HT-29 (cell line): ENCODE results near the gene WDTC1. TPM values are rescaled to one million over a fixed set of nuclear protein-coding genes. Genes with fewer than 3 reads are reported as not detected.
A peak's percentile ranks its signal among the peaks of the same experiment; 100 is the strongest.

ENCODE experiments used
- DNase-seq: peaks from one replicate; pipeline ENCODE4 v3.0.0-alpha.2; 2015; ENCODE audit warnings: low spot score
- total RNA-seq: library from RNA; depleted of rRNA; stranded (reverse); fragments of >200 nt; shearing (Covaris generic); gene quantifications from 2 replicates; pipeline ENCODE4 v1.2.3, GENCODE V29; 2014

The WDTC1 gene
- total RNA-seq, 1 experiment from 2014 or later, result 24.3 TPM

DNA sequence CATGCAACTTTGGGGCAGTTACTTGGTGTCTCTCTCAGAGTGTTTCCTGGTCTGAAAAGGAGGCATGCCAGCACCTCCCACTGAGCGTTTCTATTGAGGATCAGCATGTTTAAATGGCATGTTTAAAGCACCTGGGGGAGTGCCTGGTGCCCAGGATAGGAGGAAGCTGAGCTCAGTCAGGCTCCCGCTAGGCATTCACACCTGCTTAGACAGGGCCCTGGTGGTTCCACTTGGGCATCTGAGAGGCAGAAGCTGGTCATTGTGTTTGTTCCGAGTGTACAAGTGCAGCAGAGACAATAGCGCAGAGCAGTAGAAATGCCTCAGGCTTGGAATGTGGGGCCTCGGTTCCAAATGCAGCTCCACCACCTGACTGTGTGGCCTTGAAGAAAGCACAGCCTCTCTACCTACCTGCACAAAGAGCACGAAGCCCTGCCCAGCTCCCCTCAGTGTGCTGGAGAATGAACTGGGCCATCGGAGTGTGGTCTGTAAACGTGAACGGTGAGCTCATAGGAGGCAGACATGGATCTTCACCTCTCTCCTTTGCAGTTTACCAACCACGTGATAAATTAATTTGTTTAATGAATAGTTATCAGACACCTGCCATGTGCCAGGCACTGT, 67.3 kb downstream of the WDTC1 start:
- DNase-seq, result no peak

DNA sequence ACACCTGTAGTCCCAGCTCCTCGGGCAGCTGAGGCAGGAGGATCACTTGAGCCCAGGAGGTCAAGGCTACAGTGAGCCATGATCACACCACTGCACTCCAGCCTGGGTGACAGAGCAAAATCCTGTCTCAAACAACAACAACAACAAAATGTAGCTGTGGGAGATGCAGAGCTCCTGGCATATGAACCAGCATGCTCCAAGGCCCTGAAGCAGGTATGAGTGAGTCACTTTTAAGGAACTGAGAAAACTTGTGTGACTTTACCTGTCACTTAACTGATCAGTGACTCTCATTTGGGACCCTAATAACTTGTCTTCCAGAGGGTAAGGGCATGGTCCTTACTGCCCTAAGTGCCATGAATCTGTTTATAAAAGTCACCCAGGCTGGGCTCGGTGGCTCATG, 68.2 kb downstream of the WDTC1 start:
- no peak for DNase-seq

DNA sequence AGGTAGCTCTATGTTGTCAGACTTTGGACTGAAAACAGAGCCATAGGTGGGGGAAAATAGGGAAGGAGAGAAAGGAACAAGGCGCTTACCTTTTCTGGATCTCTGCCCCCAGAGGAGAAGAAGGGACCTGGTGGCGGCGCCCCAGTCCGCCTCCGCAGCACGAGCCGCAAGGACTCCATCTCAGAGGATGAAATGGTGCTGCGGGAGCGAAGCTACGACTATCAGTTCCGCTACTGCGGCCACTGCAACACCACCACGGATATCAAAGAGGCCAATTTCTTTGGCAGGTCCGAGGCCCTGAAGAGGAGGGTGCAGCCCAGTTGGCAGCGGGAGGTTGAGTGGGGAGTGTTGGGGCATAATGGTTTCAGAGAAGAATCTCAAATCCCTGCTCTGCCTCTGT, 69.1 kb downstream of the WDTC1 start:
- DNase-seq, result no peak

GRCh38 chr1:27306071-27306470, 71.6 kb downstream of the WDTC1 start:
- DNase-seq, result no peak

GRCh38 chr1:27306892-27307761, 72.7 kb downstream of the WDTC1 start:
- peak; percentile 93 for DNase-seq

DNA sequence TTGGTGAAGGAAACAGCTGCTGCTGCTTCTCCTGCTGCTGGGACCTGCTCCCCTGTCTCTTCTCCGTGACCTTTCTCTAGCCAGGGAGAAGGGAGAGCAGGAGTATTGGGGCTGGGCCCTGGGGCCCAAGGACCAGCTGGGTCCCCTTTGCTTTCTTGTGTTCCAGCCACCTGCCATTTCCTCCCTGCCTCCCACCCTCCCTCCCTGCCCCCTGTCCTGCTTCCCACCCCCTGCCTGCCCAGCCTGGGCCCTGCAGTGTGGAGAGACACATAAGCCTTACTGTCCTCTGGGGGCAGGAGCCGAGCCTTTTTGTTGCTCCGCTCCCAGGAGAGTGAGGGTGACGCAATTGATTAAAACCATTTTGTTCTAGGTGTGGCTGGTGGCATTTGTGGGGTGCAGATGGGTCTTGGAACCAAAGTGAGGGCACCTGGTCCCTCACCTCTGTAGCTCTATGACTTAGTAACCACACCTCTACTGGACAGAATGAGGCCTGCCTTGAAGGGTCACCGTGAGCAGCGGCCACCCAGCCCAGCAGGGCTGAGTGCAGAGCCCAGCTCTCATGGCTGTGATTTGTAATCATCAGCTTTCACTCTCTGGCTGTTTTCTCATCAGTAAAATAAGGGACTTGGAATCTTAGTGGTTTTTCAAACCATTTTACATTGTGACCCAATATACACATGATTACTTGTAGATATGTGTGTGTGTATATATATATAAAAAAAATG, 73.6 kb downstream of the WDTC1 start:
- no peak for DNase-seq

DNA sequence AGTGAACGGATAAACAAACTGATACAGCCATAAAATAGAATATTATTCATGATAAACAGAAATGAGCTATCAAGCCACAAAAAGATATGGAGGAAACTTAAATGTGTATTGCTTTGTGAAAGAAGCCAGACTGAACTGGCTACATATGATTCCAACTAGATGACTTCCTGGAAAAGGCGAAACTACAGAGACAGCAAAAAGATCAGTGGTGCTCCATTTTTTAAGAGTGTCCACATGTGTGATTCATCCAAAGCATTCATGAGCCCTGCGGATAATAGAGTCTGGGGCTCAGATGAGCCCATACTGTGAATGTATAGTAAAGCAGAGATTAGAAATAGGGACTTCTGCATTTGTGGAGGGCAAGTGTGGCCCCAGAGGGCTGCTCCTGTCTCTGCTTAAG, 79.7 kb downstream of the WDTC1 start:
- no peak for DNase-seq

DNA sequence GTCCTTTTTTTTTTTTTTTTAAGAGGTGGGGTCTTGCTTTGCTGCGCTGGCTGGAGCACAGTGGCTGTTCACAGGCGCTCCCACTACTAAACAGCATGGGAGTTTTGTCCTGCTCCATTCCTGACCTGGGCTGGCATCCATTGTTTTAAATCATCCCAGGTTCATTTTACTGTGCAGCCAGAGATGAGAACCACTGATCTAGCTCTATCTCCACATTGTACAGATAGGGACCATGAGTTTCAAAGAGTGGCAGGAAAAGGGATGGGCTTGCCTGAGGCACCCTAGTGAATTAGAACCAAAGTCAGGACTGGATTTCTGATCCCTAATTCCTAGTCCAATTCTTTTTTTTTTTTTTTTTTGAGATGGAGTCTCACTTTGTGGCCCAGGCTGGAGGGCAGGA, 80.3 kb downstream of the WDTC1 start:
- no peak for DNase-seq

GRCh38 chr1:27316860-27317259, 82.4 kb downstream of the WDTC1 start:
- no peak for DNase-seq

DNA sequence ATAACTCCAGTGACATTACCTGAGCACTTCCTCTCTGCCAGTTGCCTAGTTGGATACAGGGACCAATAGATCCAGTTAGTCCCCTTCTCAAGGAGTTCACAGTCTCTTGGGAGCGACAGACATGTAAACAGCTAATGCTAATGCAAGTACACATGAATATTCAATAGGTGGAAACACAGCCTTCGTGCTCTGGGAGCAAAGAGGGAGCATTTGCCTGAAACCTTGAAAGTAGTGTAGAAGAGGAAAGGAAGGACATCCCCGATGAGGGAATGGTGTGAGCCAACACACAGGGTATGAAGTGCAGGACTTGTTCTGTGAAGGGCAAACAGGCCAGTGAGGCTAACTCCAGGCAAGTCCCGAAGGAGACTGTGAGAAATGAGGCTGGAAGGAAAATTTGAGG, 83.7 kb downstream of the WDTC1 start:
- DNase-seq, result no peak

- no peak for DNase-seq
Observed at GRCh38 chr1:27318596-27318995, 84.2 kb downstream of the WDTC1 start.

DNA sequence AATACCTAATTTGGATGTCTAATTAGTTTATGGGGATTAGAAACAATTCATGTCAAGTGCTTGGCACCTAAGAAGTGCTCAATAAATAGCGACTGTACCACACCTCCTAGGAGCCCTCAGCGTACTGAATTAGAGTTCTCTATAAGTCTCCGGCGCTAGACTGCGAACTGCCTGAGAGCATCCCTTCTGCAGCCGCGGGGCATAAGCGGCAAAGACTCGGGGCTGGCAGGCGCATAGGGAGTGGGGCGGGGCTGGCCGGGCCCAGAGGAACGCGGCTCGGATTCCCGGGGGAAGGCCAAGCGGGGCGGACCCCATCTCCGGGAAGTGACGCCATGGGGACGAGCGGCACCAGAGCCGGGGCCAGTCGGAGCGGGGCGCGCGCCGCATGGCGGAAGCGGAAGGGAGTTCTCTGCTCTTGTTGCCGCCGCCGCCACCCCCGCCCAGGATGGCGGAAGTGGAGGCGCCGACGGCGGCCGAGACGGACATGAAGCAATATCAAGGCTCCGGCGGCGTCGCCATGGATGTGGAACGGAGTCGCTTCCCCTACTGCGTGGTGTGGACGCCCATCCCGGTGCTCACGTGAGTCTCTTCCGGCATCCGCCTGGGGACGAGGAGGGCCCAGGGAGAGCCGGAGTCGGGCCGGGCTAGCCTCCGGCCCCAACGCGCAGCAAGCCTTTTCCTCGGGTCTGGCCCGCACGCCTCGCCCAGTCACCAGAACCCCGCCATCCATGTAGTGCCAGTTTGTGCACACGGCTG, 87.6 kb downstream of the WDTC1 start, which contains the start of gene TMEM222:
TMEM222 (plus strand) TSS at position 351 of the 756 bp plus-strand sequence; CDS start at position 386, 35 bp downstream.
- DNase-seq, result peak; percentile 96

DNA sequence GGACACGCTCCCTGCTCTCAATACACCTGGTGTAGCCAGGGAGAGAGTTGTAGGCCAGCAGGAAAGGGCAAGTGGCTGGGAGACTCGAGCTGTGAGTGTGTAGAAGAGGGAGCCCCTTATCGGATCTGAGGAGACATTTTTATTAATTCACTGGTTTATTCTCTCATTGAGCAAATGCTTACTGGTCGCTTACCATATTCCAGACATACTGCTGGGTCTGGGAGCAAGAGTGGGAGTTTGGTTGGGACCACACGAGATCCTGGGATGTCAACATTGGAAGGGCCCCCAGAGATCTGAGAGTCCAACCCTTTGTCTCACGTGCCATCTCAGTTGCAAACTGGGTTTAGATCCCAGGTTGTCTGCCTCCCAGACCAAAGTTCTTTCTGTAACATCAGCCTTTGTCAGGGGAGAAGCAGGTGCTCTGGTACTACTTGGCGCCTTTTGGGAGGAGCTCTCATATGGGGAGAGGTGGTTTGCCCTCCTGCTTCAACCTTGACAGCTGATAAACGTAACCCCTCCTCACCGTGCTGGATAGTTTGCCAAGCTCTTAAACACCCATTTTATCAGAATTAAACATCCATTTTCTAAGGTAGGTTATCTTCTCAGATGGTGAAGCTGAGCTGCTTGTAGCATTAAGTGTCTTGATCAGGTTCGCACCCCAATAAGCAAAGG, 88.3 kb downstream of the WDTC1 start:
- no peak for DNase-seq

- no peak for DNase-seq
Observed at GRCh38 chr1:27325286-27325685, 90.9 kb downstream of the WDTC1 start.

DNA sequence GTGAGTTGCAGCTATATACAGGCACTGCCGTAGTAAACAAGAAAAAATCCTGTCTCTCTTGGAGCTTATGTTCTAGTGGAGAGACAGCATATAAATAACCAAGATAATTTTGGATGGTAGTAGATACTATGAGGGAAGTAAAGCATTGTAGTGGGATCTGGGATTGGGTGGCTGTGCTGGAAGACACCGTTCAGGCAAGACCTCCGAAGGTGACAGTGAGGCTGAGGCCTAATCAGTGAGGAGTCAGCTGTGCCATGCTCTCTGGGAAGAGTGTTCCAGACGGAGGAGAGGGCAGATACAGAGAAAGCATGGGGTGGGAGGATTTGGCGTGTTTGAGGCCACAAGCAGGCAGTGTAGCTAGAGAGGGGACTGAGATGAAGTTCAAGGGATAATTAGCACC, 93.5 kb downstream of the WDTC1 start:
- no peak for DNase-seq

GRCh38 chr1:27330786-27331185, 96.4 kb downstream of the WDTC1 start:
- DNase-seq, result no peak

- DNase-seq, result no peak
Observed at GRCh38 chr1:27331426-27331825, 97.0 kb downstream of the WDTC1 start.

DNA sequence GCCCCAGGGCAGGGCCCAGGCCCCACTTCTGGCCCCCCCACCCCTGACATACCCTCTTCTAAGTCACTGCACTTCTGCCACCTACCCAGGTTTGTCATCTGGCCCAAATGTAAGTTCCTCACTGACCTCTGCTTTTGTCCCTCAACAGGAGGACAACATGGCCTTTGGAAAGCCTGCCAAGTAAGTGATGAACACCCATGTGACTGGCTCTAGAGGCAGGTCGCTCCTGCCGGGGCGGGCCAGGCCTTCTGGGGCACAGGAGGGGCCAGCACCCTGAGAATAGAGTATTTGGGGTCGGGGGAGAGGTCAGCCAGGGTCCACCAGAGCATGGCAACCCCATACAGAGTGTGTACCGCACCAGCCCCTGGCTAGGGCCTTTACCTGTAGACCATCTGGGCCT, 97.5 kb downstream of the WDTC1 start:
- no peak for DNase-seq

GRCh38 chr1:27332536-27333281, 98.3 kb downstream of the WDTC1 start:
- peak; percentile 54 for DNase-seq

DNA sequence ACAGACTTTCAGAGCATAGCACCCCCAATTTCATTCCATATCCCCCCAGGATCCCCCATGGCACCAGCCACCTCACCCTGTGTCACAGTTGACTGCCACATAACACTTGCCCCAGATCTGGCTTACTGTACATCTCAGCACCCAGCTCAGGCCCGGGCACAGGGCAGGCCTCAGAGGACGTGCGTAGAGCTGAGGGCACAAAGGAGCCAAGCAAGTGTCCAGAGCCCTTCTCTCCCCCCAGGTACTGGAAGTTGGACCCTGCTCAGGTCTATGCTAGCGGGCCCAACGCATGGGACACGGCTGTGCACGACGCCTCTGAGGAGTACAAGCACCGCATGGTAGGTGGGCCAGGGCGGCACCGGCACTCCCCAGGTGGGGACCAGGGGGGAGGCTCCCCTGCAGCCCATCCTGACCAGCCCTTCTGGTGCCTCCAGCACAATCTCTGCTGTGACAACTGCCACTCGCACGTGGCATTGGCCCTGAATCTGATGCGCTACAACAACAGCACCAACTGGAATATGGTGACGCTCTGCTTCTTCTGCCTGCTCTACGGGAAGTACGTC, 99.4 kb downstream of the WDTC1 start:
- DNase-seq, result no peak
